Stimulated activated CD8-positive, alpha-beta memory T cell treated with anti-CD3 and anti-CD28 coated beads, Interleukin-2, amount 100 ng/mL, for 1 hour (primary cell): ENCODE results near the gene SUCNR1.
"Not testable (repeated sequence)": the region's sequence is repeated elsewhere in the genome, so short reads cannot be mapped to it uniquely, and the experiment has no call there.

Source experiments
- DNase-seq, 2 donors: peaks; one replicate each; pipeline ENCODE4 v3.0.0-alpha.2; 2020; ENCODE audit warnings: low read depth in 2 of 2

Gene SUCNR1

GRCh38 chr3:151900884-151901643 is 27.6 kb downstream of the SUCNR1 start:
- no peak for DNase-seq

GRCh38 chr3:151901644-151902285 is 28.3 kb downstream of the SUCNR1 start:
- no peak for DNase-seq

GRCh38 chr3:151903501-151903991 is 30.1 kb downstream of the SUCNR1 start:
- no peak for DNase-seq

GRCh38 chr3:151905647-151906046 is 32.2 kb downstream of the SUCNR1 start:
- no peak for DNase-seq

GRCh38 chr3:151906751-151907150 is 33.3 kb downstream of the SUCNR1 start:
- DNase-seq = no peak

- DNase-seq = no peak
These were observed 35.0 kb downstream of the SUCNR1 start for GRCh38 chr3:151908399-151908798.

GRCh38 chr3:151909681-151910405 is 36.4 kb downstream of the SUCNR1 start:
- DNase-seq = no peak

- DNase-seq = no peak
These were observed 38.0 kb downstream of the SUCNR1 start for GRCh38 chr3:151911462-151911861.

GRCh38 chr3:151912028-151912427 is 38.6 kb downstream of the SUCNR1 start:
- DNase-seq = no peak

- DNase-seq = no peak
These were observed 43.3 kb downstream of the SUCNR1 start for GRCh38 chr3:151916781-151917180.

GRCh38 chr3:151918253-151919029 is 45.0 kb downstream of the SUCNR1 start:
- no peak for DNase-seq

- no peak for DNase-seq
These were observed 45.5 kb downstream of the SUCNR1 start for GRCh38 chr3:151919030-151919328.

GRCh38 chr3:151919446-151919845 is 46.0 kb downstream of the SUCNR1 start:
- DNase-seq = no peak

GRCh38 chr3:151923901-151924300 is 50.5 kb downstream of the SUCNR1 start:
- no peak for DNase-seq

GRCh38 chr3:151924753-151925152 is 51.3 kb downstream of the SUCNR1 start:
- DNase-seq = no peak

- no peak for DNase-seq
These were observed 52.0 kb downstream of the SUCNR1 start for GRCh38 chr3:151925419-151925818.

GRCh38 chr3:151925876-151926275 is 52.4 kb downstream of the SUCNR1 start:
- DNase-seq = no peak

- DNase-seq = no peak
These were observed 53.5 kb downstream of the SUCNR1 start for GRCh38 chr3:151926956-151927355.

GRCh38 chr3:151927915-151928525 is 54.6 kb downstream of the SUCNR1 start:
- DNase-seq = not testable (repeated sequence)

GRCh38 chr3:151931171-151931570 is 57.7 kb downstream of the SUCNR1 start:
- DNase-seq = no peak

GRCh38 chr3:151933234-151933853 is 59.9 kb downstream of the SUCNR1 start:
- DNase-seq = no peak
